Lower leg skin (tissue), 4 donors: Measurements from ENCODE around the gene BICRA. TPM values are rescaled to one million over a fixed set of nuclear protein-coding genes. Genes with fewer than 3 reads are reported as not detected.

Experiments
- DNase-seq, 2 donors: peaks; one replicate each; pipeline ENCODE4 v3.0.0-alpha.2; 2019; ENCODE audit warnings: low spot score in 2 of 2
- H3K4me3 ChIP-seq: fragments of 200-600 bp; sonication (generic); 2 replicates; pipeline ENCODE4 v1.5.1; 2017; ENCODE audit warnings: mild to moderate bottlenecking, low read depth; ENCODE audit not compliant: poor library complexity, severe bottlenecking
- POLR2A ChIP-seq, 2 donors: fragments of 450-650 bp; IDR thresholded peaks; one replicate each; pipeline ENCODE4 v1.6.1; 2016 to 2017; ENCODE audit warnings: antibody characterized with exemption in 2 of 2, mild to moderate bottlenecking in 1 of 2, moderate library complexity in 1 of 2
- WGBS, 2 donors: methylation state at CpG; one replicate each; pipeline ENCODE4 v1.1.5; 2018; 5-methylcytosine and 5-hydroxymethylcytosine counted together
- intact Hi-C: fragments of 100-400 bp; cut with DNase I; formaldehyde crosslinking; loops from one replicate; pipeline ENCODE4 v1.15.0; 2023; ENCODE audit warnings: low total_unique reads
- total RNA-seq, 4 donors: library from RNA; depleted of rRNA; stranded (reverse); fragments of >200 nt; gene quantifications; one replicate each; pipeline ENCODE4 v1.1.0, GENCODE V29; 2016
- TF ChIP-seq, protein P1 (sequence below), 3 donors: fragments of 450-650 bp; IDR thresholded peaks; one replicate each; pipeline ENCODE4 v1.5.1; 2016; ENCODE audit warnings: antibody characterized with exemption in 3 of 3, mild to moderate bottlenecking in 3 of 3, moderate library complexity in 2 of 3

Gene BICRA
- total RNA-seq, 4 donors from 2014 or later = 12.5 to 25.4 (median 18.4) TPM

DNA sequence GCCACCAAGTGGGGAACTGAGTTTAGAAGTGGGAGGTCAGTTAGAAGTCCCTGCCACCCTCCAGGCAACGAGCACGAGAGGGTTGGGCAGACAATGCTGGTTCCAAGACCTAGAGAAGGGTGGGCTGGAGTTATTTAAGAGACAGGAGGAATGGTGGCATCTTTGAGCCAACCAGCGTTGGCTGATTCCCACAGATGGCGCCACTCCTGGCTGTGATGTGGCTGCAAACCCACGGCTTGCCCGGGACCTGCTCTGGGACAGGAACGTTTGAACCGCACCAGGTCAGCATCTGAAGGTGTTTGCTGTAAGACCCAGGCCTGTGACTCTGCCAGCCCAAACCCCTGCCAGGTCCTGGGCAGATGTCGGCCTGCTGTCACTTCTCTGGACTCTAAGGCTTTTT, 42.8 kb downstream of the BICRA start:
- 70 to 73% methylated on average over 9 of the region's 9 CpGs for WGBS, 2 donors
- DNase-seq = no peak
- TF ChIP-seq POLR2A (IDR thresholded peaks at IDR 0.05) = no peak
- TF ChIP-seq, protein P1, sequence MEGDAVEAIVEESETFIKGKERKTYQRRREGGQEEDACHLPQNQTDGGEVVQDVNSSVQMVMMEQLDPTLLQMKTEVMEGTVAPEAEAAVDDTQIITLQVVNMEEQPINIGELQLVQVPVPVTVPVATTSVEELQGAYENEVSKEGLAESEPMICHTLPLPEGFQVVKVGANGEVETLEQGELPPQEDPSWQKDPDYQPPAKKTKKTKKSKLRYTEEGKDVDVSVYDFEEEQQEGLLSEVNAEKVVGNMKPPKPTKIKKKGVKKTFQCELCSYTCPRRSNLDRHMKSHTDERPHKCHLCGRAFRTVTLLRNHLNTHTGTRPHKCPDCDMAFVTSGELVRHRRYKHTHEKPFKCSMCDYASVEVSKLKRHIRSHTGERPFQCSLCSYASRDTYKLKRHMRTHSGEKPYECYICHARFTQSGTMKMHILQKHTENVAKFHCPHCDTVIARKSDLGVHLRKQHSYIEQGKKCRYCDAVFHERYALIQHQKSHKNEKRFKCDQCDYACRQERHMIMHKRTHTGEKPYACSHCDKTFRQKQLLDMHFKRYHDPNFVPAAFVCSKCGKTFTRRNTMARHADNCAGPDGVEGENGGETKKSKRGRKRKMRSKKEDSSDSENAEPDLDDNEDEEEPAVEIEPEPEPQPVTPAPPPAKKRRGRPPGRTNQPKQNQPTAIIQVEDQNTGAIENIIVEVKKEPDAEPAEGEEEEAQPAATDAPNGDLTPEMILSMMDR (IDR thresholded peaks at IDR 0.05) = no peak
- no peak overlapping the region for H3K4me3 ChIP-seq
- intact Hi-C loops = no loop called here

- no peak overlapping the region for H3K4me3 ChIP-seq
- TF ChIP-seq, protein P1 (IDR thresholded peaks at IDR 0.05) = no peak
- no peak for TF ChIP-seq POLR2A (IDR thresholded peaks at IDR 0.05)
- intact Hi-C loops = no loop called here
- WGBS, 2 donors = 68 to 73% methylated on average over 3 of the region's 3 CpGs
- no peak for DNase-seq
Measured at GRCh38 chr19:47652285-47652684, 43.4 kb downstream of the BICRA start.

- intact Hi-C loops = no loop called here
- 95 to 96% methylated on average over 13 of the region's 13 CpGs for WGBS, 2 donors
Measured at GRCh38 chr19:47653856-47654255, 44.9 kb downstream of the BICRA start.

DNA sequence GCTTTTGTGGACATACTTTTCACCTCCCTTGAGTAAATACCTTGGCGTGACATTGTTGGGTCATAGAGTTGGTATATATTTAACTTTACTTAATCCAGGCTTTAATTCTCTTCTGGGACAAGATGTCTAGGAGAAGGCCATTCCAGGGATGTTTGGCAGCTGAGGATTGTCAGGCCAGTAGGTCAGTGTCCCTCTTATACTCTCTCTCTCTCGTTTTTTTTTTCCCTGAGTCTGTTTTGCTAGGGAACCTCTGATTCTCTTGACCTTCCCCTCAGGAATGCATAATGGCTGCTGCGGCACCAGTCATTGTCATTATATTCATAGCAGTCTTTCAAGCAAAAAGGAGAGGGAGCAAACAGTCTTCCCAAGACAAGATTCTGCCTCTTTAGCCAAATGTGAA, 48.8 kb downstream of the BICRA start:
- DNase-seq = no peak
- intact Hi-C loops = no loop called here
- 87 to 91% methylated on average over 3 of the region's 3 CpGs for WGBS, 2 donors
- TF ChIP-seq POLR2A (IDR thresholded peaks at IDR 0.05) = no peak
- TF ChIP-seq, protein P1 (IDR thresholded peaks at IDR 0.05) = no peak
- H3K4me3 ChIP-seq = no peak overlapping the region

More at GRCh38 chr19:47653856-47654255, 44.9 kb downstream of the BICRA start:
- H3K4me3 ChIP-seq = no peak overlapping the region
- DNase-seq = no peak
- TF ChIP-seq, protein P1 (IDR thresholded peaks at IDR 0.05) = no peak
- TF ChIP-seq POLR2A (IDR thresholded peaks at IDR 0.05) = no peak

GRCh38 chr19:47658431-47659348, 49.8 kb downstream of the BICRA start:
- no peak for TF ChIP-seq POLR2A (IDR thresholded peaks at IDR 0.05)
- TF ChIP-seq, protein P1 (IDR thresholded peaks at IDR 0.05) = no peak
- 80 to 83% methylated on average over 24 of the region's 24 CpGs for WGBS, 2 donors
- H3K4me3 ChIP-seq = no peak overlapping the region

More at GRCh38 chr19:47658431-47659348, 49.8 kb downstream of the BICRA start:
- no peak for DNase-seq
- intact Hi-C loops = no loop called here
